ENCODE data around the gene NCL. TPM values are rescaled to one million over a fixed set of nuclear protein-coding genes. Genes with fewer than 3 reads are reported as not detected.

NCL gene
- total and polyA plus RNA-seq, 2 of the 13 experiments (the other 11 are each of a cell fraction or from before 2014, with no cell fraction given): 105 to 779 TPM

- H3K27me3 ChIP-seq (ENCODE audit: control insufficient read depth in 1 of 2, insufficient read depth in 2 of 2, low read length in 2 of 2): peaks cover 0 to 8% of the 10 kb centered on the region in 2 experiments; a peak in 3 of 5 replicates
- no peak for FAIRE-seq
- H3K9me3 ChIP-seq (ENCODE audit: low read length): peaks cover 11% of the 10 kb centered on the region
- no peak overlapping the region for H3K27ac ChIP-seq (ENCODE audit: extremely low read length, insufficient read depth, low read length)
- peak overlapping the region; percentile 99 for H2AFZ ChIP-seq (ENCODE audit: low read length)
- H3K79me2 ChIP-seq (ENCODE audit: insufficient read depth, low read length): no peaks in the 10 kb centered on the region
- intact Hi-C loops (cut with micrococcal nuclease; ENCODE audit: unreplicated experiment) (loop anchor here (1.0 to 5.0 kb wide), 5 partner anchors 54 to 310 kb away; no protein-coding TSS in a partner anchor), in situ Hi-C loops (cut with HindIII; ENCODE audit: extremely low pct_ligation_motif_present, low pct_unique_long_range_greater_than_20kb) (loop anchor here (5.0 to 10.0 kb wide), 3 partner anchors 115 to 308 kb away; no protein-coding TSS in a partner anchor)
- no peaks in the 10 kb centered on the region for H3K36me3 ChIP-seq (replicated peaks in 1 of 2; ENCODE audit: control insufficient read depth in 1 of 2, insufficient read depth in 2 of 2, low read length in 2 of 2)
- peak overlapping the region; percentile 100 for H3K4me2 ChIP-seq (ENCODE audit: low read depth, low read length)
- ATAC-seq: peak; percentile 22
- WGBS (ENCODE audit: low lambda C conversion rate): 1% methylated on average over 7 of the region's 9 CpGs
- no peaks in the 10 kb centered on the region for H4K20me1 ChIP-seq (ENCODE audit: insufficient read depth, low read length)
- CTCF ChIA-PET (ENCODE audit: low intra/inter-chr PET ratio, low total read pairs): interaction anchor here (0.7 to 4.2 kb wide), 4 partner anchors 12 to 186 kb away, joined by 3 to 45 read pairs (median 8); no protein-coding TSS in a partner anchor
- no peak for DNase-seq (ENCODE audit: low spot score)
- BruUV-seq (replicated peaks): TSS peak; percentile 79
- H3K9ac ChIP-seq (ENCODE audit: insufficient read depth, low read depth, low read length): peak overlapping the region; percentile 66
- H3K4me1 ChIP-seq (ENCODE audit: insufficient read depth, low read length): peaks cover 40% of the 10 kb centered on the region
- H3K4me3 ChIP-seq (replicated peaks in 1 of 3; ENCODE audit: insufficient read depth in 1 of 3, low read depth in 2 of 3, low read length in 3 of 3): peak overlapping the region; percentile 64 to 79 (median 75)
- POLR2A ChIA-PET: interaction anchor here (0.8 to 3.8 kb wide), 5 partner anchors 12 to 186 kb away, joined by 3 to 18 read pairs (median 3); partner anchors contain the start of gene NCL
- TF ChIP-seq XBP1 (CRISPR knock-in tag; IDR thresholded peaks at IDR 0.05) (no peak), SNAPC4 (CRISPR knock-in tag; IDR thresholded peaks at IDR 0.05) (no peak), ZFP82 (CRISPR knock-in tag; IDR thresholded peaks at IDR 0.05; ENCODE audit: borderline replicate concordance) (no peak), ZNF784 (CRISPR knock-in tag; IDR thresholded peaks at IDR 0.05; ENCODE audit: borderline replicate concordance) (0 out of 2 replicates have a peak, but pooled peaks have one; percentile 17), NONO (IDR thresholded peaks at IDR 0.05) (no peak), NONO (CRISPR knock-in tag; conservative IDR thresholded peaks at IDR 0.05) (no peak), ZXDC (CRISPR knock-in tag; IDR thresholded peaks at IDR 0.05) (no peak), DPF2 (CRISPR knock-in tag; IDR thresholded peaks at IDR 0.05; ENCODE audit: borderline replicate concordance, low read depth) (no peak), ZNF597 (CRISPR knock-in tag; IDR thresholded peaks at IDR 0.05) (no peak), ZNF670 (CRISPR knock-in tag; IDR thresholded peaks at IDR 0.05; ENCODE audit: borderline replicate concordance) (no peak), BCL3 (CRISPR knock-in tag; IDR thresholded peaks at IDR 0.05) (no peak), JARID2 (CRISPR knock-in tag; IDR thresholded peaks at IDR 0.05; ENCODE audit: insufficient replicate concordance) (no peak)
These were observed 51.7 kb downstream of the NCL start for GRCh38 chr2:231412618-231412963.

Measured in HepG2 (cell line).